K562 (cell line): Measurements from ENCODE around the gene SCMH1.
"Not testable (repeated sequence)": the region's sequence is repeated elsewhere in the genome, so short reads cannot be mapped to it uniquely, and the experiment has no call there.

Experiments
- EGR1 ChIP-seq: fragments of 450-650 bp; conservative IDR thresholded peaks from 2 replicates; pipeline ENCODE4 v1.6.1; 2017; ENCODE audit warnings: mild to moderate bottlenecking
- PHF8 ChIP-seq: fragments of 200-600 bp; sonication (generic); IDR thresholded peaks from 2 replicates; pipeline ENCODE4 v1.6.1; 2012; ENCODE audit warnings: mixed run types, mild to moderate bottlenecking, inconsistent platforms, low read length, moderate library complexity, borderline replicate concordance
- POLR2AphosphoS2 ChIP-seq: IDR thresholded peaks from 2 replicates; pipeline ENCODE4 v1.6.1; 2012; ENCODE audit warnings: low read length, improper control_type of control experiment
- SMAD1 ChIP-seq: fragments of 150-350 bp; IDR thresholded peaks from 2 replicates; pipeline ENCODE4 v1.6.1; 2014; ENCODE audit warnings: low read length, low read depth; ENCODE audit not compliant: partially characterized antibody
- ZNF668 ChIP-seq: fragments of 250-450 bp; sonication (Bioruptor Pico); IDR thresholded peaks from 2 replicates; pipeline ENCODE4 v1.8.0; 2022; ENCODE audit warnings: mild to moderate bottlenecking, inconsistent platforms
- TF ChIP-seq, protein P1 (sequence below), 3 experiments: IDR thresholded peaks in 2 of 3; conservative IDR thresholded peaks in 1 of 3; 2 replicates each; pipeline ENCODE4 v1.5.1; 2011 to 2012; ENCODE audit warnings: low read length in 3 of 3, mild to moderate bottlenecking in 3 of 3, control low read depth in 2 of 3, improper control_type of control experiment in 1 of 3, inconsistent platforms in 1 of 3, low read depth in 1 of 3, mixed read lengths in 1 of 3, moderate library complexity in 1 of 3; ENCODE audit not compliant: insufficient read depth in 2 of 3

DNA sequence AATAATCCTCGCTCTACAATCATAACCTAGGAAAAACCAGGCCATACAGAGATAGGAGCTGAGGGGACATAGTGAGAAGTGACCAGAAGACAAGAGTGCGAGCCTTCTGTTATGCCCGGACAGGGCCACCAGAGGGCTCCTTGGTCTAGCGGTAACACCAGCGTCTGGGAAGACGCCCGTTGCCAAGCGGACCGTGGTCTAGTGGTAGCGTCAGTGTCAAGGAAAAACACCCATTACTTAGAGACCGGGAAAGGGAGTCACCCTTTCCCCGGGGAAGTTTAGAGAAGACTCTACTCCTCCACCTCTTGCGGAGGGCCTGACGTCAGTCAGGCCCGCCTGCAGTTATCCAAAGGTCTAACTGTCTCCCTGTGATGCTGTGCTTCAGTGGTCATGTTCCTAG is 124.9 kb downstream of the SCMH1 start:
- not testable (repeated sequence) for TF ChIP-seq SMAD1; PHF8; POLR2AphosphoS2; EGR1; ZNF668 (CRISPR knock-in tag)
- TF ChIP-seq, protein P1, sequence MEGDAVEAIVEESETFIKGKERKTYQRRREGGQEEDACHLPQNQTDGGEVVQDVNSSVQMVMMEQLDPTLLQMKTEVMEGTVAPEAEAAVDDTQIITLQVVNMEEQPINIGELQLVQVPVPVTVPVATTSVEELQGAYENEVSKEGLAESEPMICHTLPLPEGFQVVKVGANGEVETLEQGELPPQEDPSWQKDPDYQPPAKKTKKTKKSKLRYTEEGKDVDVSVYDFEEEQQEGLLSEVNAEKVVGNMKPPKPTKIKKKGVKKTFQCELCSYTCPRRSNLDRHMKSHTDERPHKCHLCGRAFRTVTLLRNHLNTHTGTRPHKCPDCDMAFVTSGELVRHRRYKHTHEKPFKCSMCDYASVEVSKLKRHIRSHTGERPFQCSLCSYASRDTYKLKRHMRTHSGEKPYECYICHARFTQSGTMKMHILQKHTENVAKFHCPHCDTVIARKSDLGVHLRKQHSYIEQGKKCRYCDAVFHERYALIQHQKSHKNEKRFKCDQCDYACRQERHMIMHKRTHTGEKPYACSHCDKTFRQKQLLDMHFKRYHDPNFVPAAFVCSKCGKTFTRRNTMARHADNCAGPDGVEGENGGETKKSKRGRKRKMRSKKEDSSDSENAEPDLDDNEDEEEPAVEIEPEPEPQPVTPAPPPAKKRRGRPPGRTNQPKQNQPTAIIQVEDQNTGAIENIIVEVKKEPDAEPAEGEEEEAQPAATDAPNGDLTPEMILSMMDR (IDR thresholded peaks at IDR 0.05 in 2 of 3, conservative IDR thresholded peaks at IDR 0.05 in 1 of 3; ENCODE audit: insufficient read depth in 2 of 3, low read depth in 1 of 3, low read length in 3 of 3) = not testable (repeated sequence)
